ENCODE data around the gene ZC2HC1C.
A peak's percentile ranks its signal among the peaks of the same experiment; 100 is the strongest.
"Not testable (repeated sequence)": the region's sequence is repeated elsewhere in the genome, so short reads cannot be mapped to it uniquely, and the experiment has no call there.

The ZC2HC1C gene

GRCh38 chr14:75054421-75054820 lies 15.0 kb upstream of the ZC2HC1C start:
- no peak for DNase-seq (ENCODE audit: low read depth in 2 of 2)

GRCh38 chr14:75059642-75060041 lies 9.8 kb upstream of the ZC2HC1C start:
- no peak for DNase-seq (ENCODE audit: low read depth in 2 of 2)

- no peak for DNase-seq (ENCODE audit: low read depth in 2 of 2)
These were observed 9.0 kb upstream of the ZC2HC1C start for GRCh38 chr14:75060420-75060819.

- no peak for DNase-seq (ENCODE audit: low read depth in 2 of 2)
These were observed 6.4 kb upstream of the ZC2HC1C start for GRCh38 chr14:75063013-75063412.

GRCh38 chr14:75063491-75064204 lies 5.8 kb upstream of the ZC2HC1C start, which contains the start of gene ACYP1:
Gene ACYP1, minus strand, starts transcription at chr14:75064024. Its CDS starts 471 bp downstream, at chr14:75063553.
- peak in 1 of 2 experiments; percentile 65 for DNase-seq (ENCODE audit: low read depth in 2 of 2)

DNA sequence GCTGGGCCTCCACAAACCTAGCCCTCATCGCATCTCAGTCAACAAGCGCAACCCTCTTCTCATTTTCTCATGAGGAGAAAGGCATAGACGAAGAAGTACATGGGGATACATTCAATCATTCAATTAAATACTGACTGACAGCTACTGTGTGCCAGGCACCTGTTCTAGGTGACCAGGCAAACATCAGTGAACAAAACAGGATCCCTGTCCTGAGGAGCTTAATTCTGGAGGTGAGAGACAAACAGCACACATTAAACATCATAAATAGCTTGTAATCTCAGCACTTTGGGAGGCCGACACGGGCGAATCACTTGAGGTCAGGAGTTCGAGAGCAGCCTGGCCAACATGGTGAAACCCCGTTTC lies 5.3 kb upstream of the ZC2HC1C start:
- DNase-seq (ENCODE audit: low read depth in 2 of 2): no peak

GRCh38 chr14:75066691-75067090 lies 2.8 kb upstream of the ZC2HC1C start:
- DNase-seq (ENCODE audit: low read depth in 2 of 2): no peak

GRCh38 chr14:75067212-75067611 lies 2.2 kb upstream of the ZC2HC1C start:
- no peak for DNase-seq (ENCODE audit: low read depth in 2 of 2)

- DNase-seq (ENCODE audit: low read depth in 2 of 2): not testable (repeated sequence)
These were observed 1.7 kb upstream of the ZC2HC1C start for GRCh38 chr14:75067765-75068164.

- no peak for DNase-seq (ENCODE audit: low read depth in 2 of 2)
These were observed 934 bp upstream of the ZC2HC1C start for GRCh38 chr14:75068294-75069120.

- no peak for DNase-seq (ENCODE audit: low read depth in 2 of 2)
These were observed 337 bp downstream of the ZC2HC1C start for GRCh38 chr14:75069811-75070145.

GRCh38 chr14:75070383-75070782 lies 942 bp downstream of the ZC2HC1C start:
- DNase-seq (ENCODE audit: low read depth in 2 of 2): no peak

GRCh38 chr14:75077794-75078193 lies 8.4 kb downstream of the ZC2HC1C start:
- DNase-seq (ENCODE audit: low read depth in 2 of 2): no peak

DNA sequence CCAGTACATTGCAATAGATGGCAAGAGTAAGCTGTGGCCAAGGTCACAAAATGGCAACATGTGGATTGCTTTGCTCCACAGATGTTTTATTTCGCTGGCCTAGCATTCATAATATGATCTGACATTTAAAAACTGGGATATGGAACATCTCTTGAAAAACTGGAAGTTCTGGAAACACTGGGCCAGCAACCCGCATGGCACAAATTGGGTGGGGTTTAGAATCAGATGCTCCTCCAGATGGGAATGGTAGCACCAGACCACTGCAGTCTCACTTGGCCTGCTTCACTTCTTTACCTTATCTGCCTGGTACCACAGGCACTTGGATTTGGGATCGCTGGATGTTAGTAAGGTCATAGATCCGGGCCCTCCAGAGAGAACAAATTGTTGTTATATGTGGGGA lies 10.1 kb downstream of the ZC2HC1C start:
- no peak for DNase-seq (ENCODE audit: low read depth in 2 of 2)

- no peak for DNase-seq (ENCODE audit: low read depth in 2 of 2)
These were observed 12.3 kb downstream of the ZC2HC1C start for GRCh38 chr14:75081660-75082229.

GRCh38 chr14:75083271-75083670 lies 13.8 kb downstream of the ZC2HC1C start:
- DNase-seq (ENCODE audit: low read depth in 2 of 2): no peak

GRCh38 chr14:75084513-75084912 lies 15.1 kb downstream of the ZC2HC1C start:
- DNase-seq (ENCODE audit: low read depth in 2 of 2): no peak

DNA sequence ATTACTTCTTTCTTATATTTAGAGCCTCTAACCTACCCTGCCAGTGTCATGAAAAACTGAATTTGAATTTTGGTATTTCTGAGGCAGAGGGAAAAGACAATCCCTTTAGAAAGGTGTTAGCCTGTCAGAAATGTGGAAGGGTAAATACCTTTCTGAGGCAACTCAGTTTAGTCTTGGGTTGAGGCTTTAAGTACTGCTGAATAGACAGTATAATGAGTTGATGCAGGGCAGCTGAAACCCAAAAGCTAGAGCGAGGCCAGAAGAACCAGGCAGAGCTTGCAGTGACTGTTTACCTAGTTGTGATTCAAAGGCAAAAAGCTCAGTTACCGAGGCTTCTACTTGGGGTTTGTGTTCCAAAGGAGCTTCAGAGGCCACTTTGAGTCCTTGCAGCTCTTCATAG lies 18.7 kb downstream of the ZC2HC1C start:
- DNase-seq (ENCODE audit: low read depth in 2 of 2): no peak

GRCh38 chr14:75088566-75089373 lies 19.3 kb downstream of the ZC2HC1C start:
- peak; percentile 15 to 23 for DNase-seq (ENCODE audit: low read depth in 2 of 2)

DNA sequence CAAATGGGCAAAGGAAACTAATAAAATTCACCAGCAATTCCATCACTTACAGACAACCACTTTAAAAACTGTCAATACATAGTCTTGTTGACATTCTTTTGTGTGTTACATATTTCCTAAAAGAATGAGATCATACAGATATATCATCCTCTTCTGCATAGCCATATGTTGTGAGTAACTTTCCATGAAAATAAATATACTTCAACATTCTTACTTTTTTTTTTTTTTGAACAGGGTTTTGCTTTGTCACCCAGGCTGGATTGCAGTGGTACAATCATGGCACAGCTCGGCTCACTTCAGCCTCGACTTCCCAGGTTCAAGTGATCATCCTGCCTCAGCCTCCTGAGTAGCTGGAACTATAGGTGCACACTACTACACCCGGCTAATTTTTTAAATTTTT lies 20.9 kb downstream of the ZC2HC1C start:
- peak in 1 of 2 experiments; percentile 2 for DNase-seq (ENCODE audit: low read depth in 2 of 2)

GRCh38 chr14:75091251-75091650 lies 21.8 kb downstream of the ZC2HC1C start:
- DNase-seq (ENCODE audit: low read depth in 2 of 2): no peak

DNA sequence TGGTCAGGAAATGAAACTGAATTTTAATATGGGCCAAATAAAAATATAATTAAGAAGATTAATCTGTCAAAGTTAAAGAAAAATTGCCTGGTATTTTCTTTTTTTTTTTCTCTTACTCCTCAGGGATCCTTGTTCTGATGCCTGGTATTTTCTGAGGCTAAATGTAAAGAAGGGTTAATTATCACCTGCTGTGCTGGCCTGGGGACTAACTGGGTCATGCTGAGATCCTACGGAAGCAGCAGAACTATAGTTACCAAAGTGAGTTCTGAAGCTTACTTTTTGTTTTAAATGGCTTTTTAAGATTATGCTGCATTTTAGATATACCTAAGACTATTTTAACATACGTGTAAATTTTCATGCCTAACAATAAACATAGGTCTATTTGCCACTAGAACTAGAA lies 23.3 kb downstream of the ZC2HC1C start:
- DNase-seq (ENCODE audit: low read depth in 2 of 2): no peak

All from fibroblast of skin of left biceps (primary cell).